Measurements from ENCODE around the gene POTEH. TPM values are rescaled to one million over a fixed set of nuclear protein-coding genes. Genes with fewer than 3 reads are reported as not detected.
"Not testable (repeated sequence)": the region's sequence is repeated elsewhere in the genome, so short reads cannot be mapped to it uniquely, and the experiment has no call there.

The POTEH gene
- 0.16 TPM in 1 of 2 replicates, not detected in the other for total RNA-seq (2022)
- Bru-seq, nascent RNA: percentile 9 among the genes with signal in this experiment
- percentile 3 among the genes with signal in this experiment for BruChase-seq, experiment 1, labeled RNA remaining after a 2-hour chase
- percentile 3 among the genes with signal in this experiment for BruChase-seq, experiment 2, labeled RNA remaining after a 6-hour chase
- long read RNA-seq: 0 reads

DNA sequence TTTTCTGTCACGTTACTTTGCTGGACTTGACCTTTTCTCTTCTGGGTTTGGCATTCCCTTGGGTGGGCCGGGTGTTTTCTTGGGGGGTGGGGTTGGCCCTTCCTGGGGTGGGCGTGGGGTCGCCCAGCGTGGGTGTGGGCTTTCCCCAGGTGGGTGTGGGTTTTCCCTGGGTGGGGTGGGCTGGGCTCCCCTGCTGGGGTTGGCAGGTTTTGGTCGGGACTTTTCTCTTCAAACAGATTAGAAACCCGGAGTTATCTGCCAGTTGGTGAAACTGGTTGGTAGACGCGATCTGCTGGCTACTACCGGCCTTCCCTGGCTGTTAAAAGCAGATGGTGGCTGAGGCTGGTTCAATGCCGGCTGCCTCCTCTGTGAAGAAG lies at the start of gene POTEH:
Gene POTEH (plus strand): TSS at position 278 of the 377 bp plus-strand sequence. CDS start 52 bp downstream, at position 330.
- H3K4me1 ChIP-seq; H3K4me3 ChIP-seq (ENCODE audit: low read depth, low read length); H3K9me3 ChIP-seq; H3K36me3 ChIP-seq (ENCODE audit: control insufficient read depth, insufficient read depth, low read length); H3K9me3 Mint-ChIP-seq (ENCODE audit: unreplicated experiment); CTCF ChIA-PET; H3K4me3 Mint-ChIP-seq (ENCODE audit: unreplicated experiment); intact Hi-C loops (cut with micrococcal nuclease; ENCODE audit: unreplicated experiment); H3K27ac Mint-ChIP-seq (ENCODE audit: unreplicated experiment); POLR2A ChIA-PET; H3K27me3 ChIP-seq (replicated peaks; ENCODE audit: control insufficient read depth, insufficient read depth, low read length); H3K36me3 Mint-ChIP-seq (ENCODE audit: insufficient read depth, unreplicated experiment); BruUV-seq (replicated peaks); H3K27me3 Mint-ChIP-seq (ENCODE audit: insufficient read depth, unreplicated experiment); DNase-seq; H3K4me1 Mint-ChIP-seq (ENCODE audit: low read depth, unreplicated experiment): not testable (repeated sequence)

DNA sequence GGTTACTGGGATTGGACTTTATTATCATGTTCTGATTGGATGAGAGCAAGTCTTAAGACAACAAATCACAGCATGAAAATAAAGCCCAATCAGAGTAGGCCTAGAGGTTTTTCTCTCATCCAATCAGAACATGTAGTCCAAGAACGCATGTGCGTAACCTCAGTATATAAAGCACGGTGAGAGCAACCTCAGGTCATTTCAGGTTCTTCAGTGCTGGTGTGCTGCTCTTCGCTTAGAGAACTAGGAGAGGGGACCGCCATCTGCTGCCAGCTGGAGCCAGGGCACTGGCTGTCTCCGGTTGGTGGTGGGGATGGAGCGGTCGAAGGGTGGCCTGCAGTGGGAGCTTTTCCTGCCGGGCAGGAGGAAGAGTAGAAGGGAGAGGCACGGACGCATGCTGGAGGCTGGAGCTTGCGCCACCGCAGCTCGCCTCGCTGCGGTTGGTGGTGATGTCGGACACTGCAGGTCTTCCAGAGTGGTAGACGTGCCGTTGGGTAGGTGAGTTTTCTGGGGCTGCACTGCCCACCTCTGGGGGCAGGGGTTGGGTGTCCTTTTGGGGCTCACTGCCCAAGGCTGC lies 47.5 kb upstream of the POTEH start:
- H3K4me1 Mint-ChIP-seq (ENCODE audit: low read depth, unreplicated experiment); DNase-seq; H3K4me3 ChIP-seq (ENCODE audit: low read depth, low read length); POLR2A ChIA-PET; H3K27me3 Mint-ChIP-seq (ENCODE audit: insufficient read depth, unreplicated experiment); H3K9me3 ChIP-seq; H3K4me3 Mint-ChIP-seq (ENCODE audit: unreplicated experiment); H3K36me3 ChIP-seq (ENCODE audit: control insufficient read depth, insufficient read depth, low read length); H3K36me3 Mint-ChIP-seq (ENCODE audit: insufficient read depth, unreplicated experiment); intact Hi-C loops (cut with micrococcal nuclease; ENCODE audit: unreplicated experiment); H3K4me1 ChIP-seq; H3K9me3 Mint-ChIP-seq (ENCODE audit: unreplicated experiment); H3K27me3 ChIP-seq (replicated peaks; ENCODE audit: control insufficient read depth, insufficient read depth, low read length); BruUV-seq (replicated peaks); CTCF ChIA-PET; H3K27ac Mint-ChIP-seq (ENCODE audit: unreplicated experiment): not testable (repeated sequence)

DNA sequence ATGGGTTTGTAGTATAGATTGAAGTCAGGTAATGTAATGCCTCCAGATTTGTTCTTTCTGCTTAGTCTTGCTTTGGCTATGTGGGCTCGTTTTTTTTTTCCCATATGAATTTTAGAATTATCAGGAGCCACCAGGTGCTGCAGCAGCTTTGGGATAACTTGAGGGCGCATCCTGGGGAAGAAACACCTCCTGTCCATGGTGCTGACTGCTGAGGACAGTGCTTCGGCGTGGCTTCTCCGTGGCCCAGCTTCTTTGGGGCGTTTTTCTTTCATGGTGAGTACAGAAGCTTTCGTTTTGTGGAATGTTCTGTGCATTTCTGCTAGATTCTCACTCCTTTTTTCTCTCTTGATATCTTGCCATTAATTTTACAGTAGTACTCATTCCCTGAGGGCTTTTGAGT lies 37.9 kb upstream of the POTEH start:
- DNase-seq; H3K9me3 Mint-ChIP-seq (ENCODE audit: unreplicated experiment); H3K4me3 ChIP-seq (ENCODE audit: low read depth, low read length); H3K27me3 Mint-ChIP-seq (ENCODE audit: insufficient read depth, unreplicated experiment); H3K36me3 ChIP-seq (ENCODE audit: control insufficient read depth, insufficient read depth, low read length); H3K36me3 Mint-ChIP-seq (ENCODE audit: insufficient read depth, unreplicated experiment); H3K9me3 ChIP-seq; CTCF ChIA-PET; H3K4me3 Mint-ChIP-seq (ENCODE audit: unreplicated experiment); H3K4me1 ChIP-seq; intact Hi-C loops (cut with micrococcal nuclease; ENCODE audit: unreplicated experiment); H3K27me3 ChIP-seq (replicated peaks; ENCODE audit: control insufficient read depth, insufficient read depth, low read length); POLR2A ChIA-PET; H3K27ac Mint-ChIP-seq (ENCODE audit: unreplicated experiment); H3K4me1 Mint-ChIP-seq (ENCODE audit: low read depth, unreplicated experiment); BruUV-seq (replicated peaks): not testable (repeated sequence)

DNA sequence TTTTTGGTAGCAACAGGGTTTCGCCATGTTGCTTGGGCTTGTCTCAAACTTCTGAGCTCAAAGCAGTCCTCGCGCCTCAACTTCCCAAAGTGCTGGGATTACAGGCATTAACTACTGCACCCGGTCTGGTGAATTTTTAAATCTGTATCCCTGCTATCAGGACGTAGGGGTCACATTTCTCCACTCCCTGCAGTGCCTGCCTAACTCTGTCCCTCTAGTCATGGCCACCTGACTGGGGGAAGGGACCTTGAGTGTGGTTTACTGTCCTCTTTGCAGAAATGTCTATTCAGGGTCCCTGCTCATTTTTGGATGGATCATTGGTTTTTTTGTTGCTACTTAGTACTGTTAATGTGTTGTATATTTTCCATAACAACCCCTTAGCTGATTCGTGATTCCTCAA lies 37.1 kb upstream of the POTEH start:
- H3K36me3 Mint-ChIP-seq (ENCODE audit: insufficient read depth, unreplicated experiment): not testable (repeated sequence)

DNA sequence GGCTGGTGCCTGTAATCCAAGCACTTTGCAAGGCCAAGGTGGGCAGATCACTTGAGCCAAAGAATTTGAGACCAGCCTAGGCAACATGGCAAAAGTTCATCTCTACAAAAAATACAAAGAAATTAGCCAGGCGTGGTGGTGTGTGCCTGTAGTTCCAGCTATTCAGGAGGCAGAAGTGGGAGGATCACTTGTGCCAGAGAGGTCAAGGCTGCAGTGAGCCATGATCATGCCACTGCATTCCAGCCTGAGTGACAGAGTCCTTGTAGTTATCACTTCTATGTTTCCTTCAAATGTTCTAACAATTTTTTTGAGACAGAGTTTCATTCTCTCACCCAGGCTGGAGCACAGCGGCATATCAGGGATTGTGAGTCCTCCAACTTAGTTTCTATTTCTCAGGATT lies 36.6 kb upstream of the POTEH start:
- DNase-seq; H3K36me3 ChIP-seq (ENCODE audit: control insufficient read depth, insufficient read depth, low read length); POLR2A ChIA-PET; H3K27me3 ChIP-seq (replicated peaks; ENCODE audit: control insufficient read depth, insufficient read depth, low read length); H3K4me1 Mint-ChIP-seq (ENCODE audit: low read depth, unreplicated experiment); H3K27ac Mint-ChIP-seq (ENCODE audit: unreplicated experiment); BruUV-seq (replicated peaks); H3K4me3 Mint-ChIP-seq (ENCODE audit: unreplicated experiment); H3K36me3 Mint-ChIP-seq (ENCODE audit: insufficient read depth, unreplicated experiment); intact Hi-C loops (cut with micrococcal nuclease; ENCODE audit: unreplicated experiment); H3K4me1 ChIP-seq; CTCF ChIA-PET; H3K9me3 Mint-ChIP-seq (ENCODE audit: unreplicated experiment); H3K4me3 ChIP-seq (ENCODE audit: low read depth, low read length); H3K9me3 ChIP-seq; H3K27me3 Mint-ChIP-seq (ENCODE audit: insufficient read depth, unreplicated experiment): not testable (repeated sequence)

More for the DNA sequence above, 37.1 kb upstream of the POTEH start:
- DNase-seq; H3K27me3 Mint-ChIP-seq (ENCODE audit: insufficient read depth, unreplicated experiment); H3K27ac Mint-ChIP-seq (ENCODE audit: unreplicated experiment); CTCF ChIA-PET; H3K9me3 ChIP-seq; H3K36me3 ChIP-seq (ENCODE audit: control insufficient read depth, insufficient read depth, low read length); H3K27me3 ChIP-seq (replicated peaks; ENCODE audit: control insufficient read depth, insufficient read depth, low read length); POLR2A ChIA-PET; BruUV-seq (replicated peaks); H3K4me1 Mint-ChIP-seq (ENCODE audit: low read depth, unreplicated experiment); H3K4me3 ChIP-seq (ENCODE audit: low read depth, low read length); intact Hi-C loops (cut with micrococcal nuclease; ENCODE audit: unreplicated experiment); H3K4me1 ChIP-seq; H3K9me3 Mint-ChIP-seq (ENCODE audit: unreplicated experiment); H3K4me3 Mint-ChIP-seq (ENCODE audit: unreplicated experiment): not testable (repeated sequence)

DNA sequence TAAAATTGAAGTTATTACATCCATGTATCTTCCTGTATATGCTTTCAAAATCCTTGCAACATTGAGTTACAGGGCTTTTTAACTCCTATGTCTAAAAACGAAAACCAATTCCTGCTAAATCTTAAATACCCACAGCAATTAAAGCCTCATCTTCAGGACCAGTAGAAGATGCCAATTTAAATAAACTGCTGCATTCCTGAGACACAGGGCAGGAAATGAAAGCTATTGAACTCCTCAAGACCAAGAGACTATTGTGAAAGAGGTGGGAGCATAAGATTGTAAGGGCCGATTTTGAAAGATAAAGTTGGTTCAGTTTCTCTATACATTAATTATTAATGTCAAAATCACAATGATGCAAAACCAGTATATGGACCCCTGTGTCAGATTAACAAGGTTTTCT lies 28.7 kb upstream of the POTEH start:
- H3K27me3 Mint-ChIP-seq (ENCODE audit: insufficient read depth, unreplicated experiment); CTCF ChIA-PET; H3K4me3 Mint-ChIP-seq (ENCODE audit: unreplicated experiment); H3K9me3 ChIP-seq; DNase-seq; H3K9me3 Mint-ChIP-seq (ENCODE audit: unreplicated experiment); H3K36me3 Mint-ChIP-seq (ENCODE audit: insufficient read depth, unreplicated experiment); H3K27me3 ChIP-seq (replicated peaks; ENCODE audit: control insufficient read depth, insufficient read depth, low read length); H3K4me1 Mint-ChIP-seq (ENCODE audit: low read depth, unreplicated experiment); H3K4me1 ChIP-seq; POLR2A ChIA-PET; BruUV-seq (replicated peaks); intact Hi-C loops (cut with micrococcal nuclease; ENCODE audit: unreplicated experiment); H3K4me3 ChIP-seq (ENCODE audit: low read depth, low read length); H3K36me3 ChIP-seq (ENCODE audit: control insufficient read depth, insufficient read depth, low read length); H3K27ac Mint-ChIP-seq (ENCODE audit: unreplicated experiment): not testable (repeated sequence)

DNA sequence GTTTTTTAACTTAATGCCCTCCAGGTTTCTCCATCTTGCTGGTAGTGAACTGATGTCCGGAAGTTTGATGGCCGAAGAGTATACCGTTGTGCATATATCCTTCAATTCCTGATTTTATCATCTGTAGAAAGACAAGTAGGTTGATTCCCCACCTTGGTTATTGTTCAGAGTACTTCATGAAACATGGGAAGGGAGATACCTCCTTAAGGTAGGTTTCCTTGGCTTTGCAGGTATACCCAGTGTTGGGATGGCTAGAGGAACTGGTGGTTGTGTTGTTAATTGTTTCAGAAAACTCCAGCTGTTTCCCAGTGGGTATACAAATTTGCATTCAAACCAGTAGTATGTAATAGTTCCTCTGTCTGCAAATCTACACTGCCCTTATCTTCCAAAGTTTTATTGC lies 25.1 kb upstream of the POTEH start:
- H3K4me1 Mint-ChIP-seq (ENCODE audit: low read depth, unreplicated experiment); H3K36me3 ChIP-seq (ENCODE audit: control insufficient read depth, insufficient read depth, low read length); H3K4me1 ChIP-seq; H3K27me3 ChIP-seq (replicated peaks; ENCODE audit: control insufficient read depth, insufficient read depth, low read length); H3K27me3 Mint-ChIP-seq (ENCODE audit: insufficient read depth, unreplicated experiment); CTCF ChIA-PET; intact Hi-C loops (cut with micrococcal nuclease; ENCODE audit: unreplicated experiment); POLR2A ChIA-PET; H3K4me3 ChIP-seq (ENCODE audit: low read depth, low read length); BruUV-seq (replicated peaks); DNase-seq; H3K36me3 Mint-ChIP-seq (ENCODE audit: insufficient read depth, unreplicated experiment); H3K9me3 Mint-ChIP-seq (ENCODE audit: unreplicated experiment); H3K27ac Mint-ChIP-seq (ENCODE audit: unreplicated experiment); H3K4me3 Mint-ChIP-seq (ENCODE audit: unreplicated experiment); H3K9me3 ChIP-seq: not testable (repeated sequence)

Data from Caco-2 (cell line).